NCI-H748 (cell line): Measurements from ENCODE around the gene TCOF1.
"Not testable (repeated sequence)": the region's sequence is repeated elsewhere in the genome, so short reads cannot be mapped to it uniquely, and the experiment has no call there.

ENCODE experiments used
- DNase-seq: peaks from one replicate; lab custom pipeline; 2025; ENCODE audit not compliant: unreplicated experiment; lab: John Stamatoyannopoulos, UW

Gene TCOF1

DNA sequence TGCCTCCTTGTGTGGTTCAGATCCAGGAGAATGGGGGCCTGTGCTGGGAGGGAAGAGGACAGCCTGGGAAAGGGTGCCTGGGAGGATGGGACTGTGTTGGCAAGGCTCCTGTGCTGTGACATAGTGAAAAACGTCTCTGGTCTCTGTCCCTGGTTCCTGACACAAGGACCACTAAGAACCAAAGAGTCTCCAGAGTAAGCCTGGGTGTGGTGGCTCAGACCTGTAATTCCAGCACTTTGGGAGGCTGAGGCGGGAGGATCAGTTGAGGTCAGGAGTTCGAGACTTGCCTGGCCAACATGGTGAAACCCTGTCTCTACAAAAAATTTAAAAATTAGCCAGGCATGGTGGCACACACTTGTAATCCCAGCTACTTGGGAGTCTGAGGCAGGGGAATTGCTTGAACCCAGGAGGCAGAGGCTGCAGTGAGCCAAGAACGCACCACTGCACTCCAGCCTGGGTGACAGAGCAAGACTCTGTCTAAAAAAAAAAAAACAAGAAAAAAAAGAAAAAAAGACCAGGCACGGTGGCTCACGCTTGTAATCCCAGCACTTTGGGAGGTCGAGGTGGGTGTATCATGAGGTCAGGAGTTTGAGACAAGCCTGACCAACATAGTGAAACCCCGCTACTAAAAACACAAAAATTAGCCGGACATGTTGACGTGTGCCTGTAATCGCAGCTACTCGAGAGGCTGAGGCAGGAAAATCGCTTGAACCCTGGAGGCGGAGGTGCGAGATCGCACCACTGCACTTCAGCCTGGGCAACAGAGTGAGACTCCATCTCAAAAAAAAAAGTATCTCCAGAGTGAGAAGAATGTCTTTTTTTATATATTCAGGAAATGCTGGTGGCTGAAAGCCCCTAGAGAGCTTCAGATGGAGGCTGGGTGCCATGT lies 56.6 kb downstream of the TCOF1 start:
- DNase-seq, result not testable (repeated sequence)

DNA sequence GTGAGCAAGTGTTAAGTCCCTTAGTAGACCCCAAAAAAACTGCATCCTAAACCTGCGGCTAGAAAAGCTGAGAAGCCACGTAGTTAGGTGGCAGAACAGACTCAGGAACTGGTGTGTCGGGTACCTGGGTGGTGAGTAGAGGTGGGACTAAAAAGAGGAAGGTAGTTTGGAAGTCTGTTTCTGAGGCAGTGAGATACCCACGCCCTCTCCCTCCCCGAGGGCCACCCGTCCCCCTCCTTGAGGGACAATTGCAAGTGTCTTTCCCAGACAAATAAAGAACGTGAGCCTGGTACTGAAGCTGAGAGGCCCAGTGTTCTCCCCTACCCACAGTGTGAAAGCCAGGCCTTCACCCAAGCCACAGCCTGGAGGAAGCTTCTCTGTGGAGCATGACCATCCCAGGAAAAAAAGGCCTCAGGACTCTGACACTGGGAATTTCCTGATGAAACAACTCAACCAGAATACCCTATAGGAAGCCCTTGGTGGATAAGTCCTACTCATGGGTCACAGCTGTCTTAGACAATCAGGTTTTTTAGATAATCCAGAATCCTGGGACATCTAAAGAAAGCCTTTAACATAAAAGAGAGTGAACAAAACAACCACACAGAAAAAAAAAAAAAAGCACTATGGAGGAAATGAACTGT lies 62.3 kb downstream of the TCOF1 start:
- no peak for DNase-seq

DNA sequence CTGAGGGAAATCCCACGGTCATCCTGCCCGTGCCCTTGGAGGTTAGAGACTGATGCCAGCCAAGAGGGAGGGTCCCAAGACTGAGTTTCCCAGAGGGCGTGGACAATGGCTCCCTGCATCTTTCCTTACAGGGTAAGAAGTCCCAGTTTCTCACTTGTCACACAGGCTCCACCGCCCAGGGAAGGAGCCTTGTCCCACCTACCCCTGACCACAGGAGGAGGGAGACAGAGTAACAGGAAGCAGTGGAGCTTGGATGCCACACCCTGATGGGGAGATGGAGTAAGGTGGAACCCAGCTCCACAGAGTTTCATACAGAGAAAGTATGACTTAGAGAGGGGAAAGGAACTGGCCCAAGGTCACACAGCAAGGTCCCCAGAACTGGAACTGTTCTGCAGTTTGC lies 64.6 kb downstream of the TCOF1 start:
- DNase-seq, result no peak

DNA sequence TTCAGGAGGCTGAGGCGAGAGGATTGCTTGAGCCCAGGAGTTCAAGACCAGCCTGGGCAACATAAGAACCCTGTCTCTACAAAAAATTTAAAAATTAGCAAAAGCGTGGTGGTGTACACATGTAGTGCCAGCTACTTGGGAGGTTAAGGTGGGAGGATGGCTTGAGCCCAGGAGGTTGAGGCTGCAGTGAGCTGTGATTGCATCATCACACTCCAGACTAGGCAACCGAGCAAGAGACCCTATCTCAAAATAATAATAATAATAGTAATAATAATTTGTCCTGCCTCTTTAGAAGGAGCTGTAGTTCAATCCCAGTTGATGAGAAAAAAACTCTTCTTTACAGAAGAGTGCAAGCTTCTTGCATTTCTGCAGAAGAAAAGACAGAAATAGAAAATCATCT lies 65.3 kb downstream of the TCOF1 start:
- DNase-seq, result no peak

DNA sequence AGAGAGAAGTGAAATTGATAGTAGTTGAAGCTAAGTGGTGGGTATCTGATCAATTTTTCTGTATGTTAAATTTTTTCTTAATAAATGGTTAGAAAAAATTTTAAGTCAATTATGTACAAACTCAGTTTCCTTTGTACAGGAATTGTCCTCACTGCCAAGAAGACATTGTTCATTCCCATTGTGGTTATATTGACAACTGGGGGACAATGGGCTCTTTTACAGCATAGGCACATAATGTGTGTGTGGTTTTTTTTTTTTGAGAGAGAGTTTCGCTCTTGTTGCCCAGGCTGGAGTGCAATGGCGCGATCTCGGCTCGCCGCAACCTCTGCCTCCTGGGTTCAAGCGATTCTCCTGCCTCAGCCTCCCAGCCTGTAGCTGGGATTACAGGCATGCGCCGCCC lies 68.7 kb downstream of the TCOF1 start:
- not testable (repeated sequence) for DNase-seq

DNA sequence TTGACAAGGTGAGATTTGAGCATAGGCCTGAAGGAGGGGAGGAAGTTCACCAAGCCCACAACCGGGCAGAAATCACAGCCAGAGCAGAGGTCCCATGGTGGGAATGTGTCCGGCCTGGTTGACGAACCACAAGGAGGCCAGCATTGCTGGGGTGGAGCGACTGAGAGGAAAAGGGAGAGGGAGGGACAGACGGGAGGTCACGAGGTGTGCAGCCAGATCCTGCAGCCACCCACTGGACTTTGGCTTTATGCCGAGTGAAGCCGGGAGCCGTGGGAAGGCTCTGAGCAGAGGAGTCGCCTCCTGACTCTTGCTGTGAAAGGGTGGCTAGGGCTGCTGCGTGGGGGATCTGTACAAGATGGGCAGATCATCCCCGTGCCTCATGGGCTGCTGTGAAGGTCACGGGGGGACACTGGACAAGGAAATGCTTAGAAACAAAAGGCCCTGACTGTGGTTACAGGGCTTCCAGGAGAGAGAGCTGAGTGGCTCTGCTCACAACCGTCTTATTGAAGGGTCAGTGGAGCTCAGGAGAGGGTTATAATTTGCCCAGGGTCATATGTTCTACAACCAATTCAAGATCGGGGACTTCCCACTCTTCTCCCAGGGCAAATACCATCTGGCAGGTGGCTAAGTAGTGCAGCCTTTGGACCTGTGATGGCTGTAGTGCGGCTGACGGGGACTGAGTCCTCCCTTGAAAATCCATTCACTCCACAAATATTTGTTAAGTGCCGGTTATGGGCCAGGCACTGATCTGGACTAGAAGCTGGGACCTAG lies 70.8 kb downstream of the TCOF1 start:
- no peak for DNase-seq

DNA sequence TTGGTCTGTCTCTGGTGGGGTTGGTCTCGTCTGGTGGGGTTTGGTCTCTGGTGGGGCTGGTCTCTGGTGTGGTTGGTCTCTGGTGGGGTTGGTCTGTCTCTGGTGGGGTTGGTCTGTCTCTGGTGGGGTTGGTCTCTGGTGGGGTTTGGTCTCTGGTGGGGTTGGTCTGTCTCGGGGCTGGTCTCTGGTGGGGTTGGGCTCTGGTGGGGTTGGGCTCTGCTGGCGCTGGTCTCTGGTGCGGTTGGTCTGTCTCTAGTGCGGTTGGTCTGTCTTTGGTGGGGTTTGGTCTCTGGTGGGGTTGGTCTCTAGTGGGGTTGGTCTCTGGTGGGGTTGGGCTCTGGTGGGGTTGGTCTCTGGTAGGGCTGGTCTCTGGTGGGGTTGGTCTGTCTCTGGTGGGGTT lies 71.5 kb downstream of the TCOF1 start:
- DNase-seq, result no peak

DNA sequence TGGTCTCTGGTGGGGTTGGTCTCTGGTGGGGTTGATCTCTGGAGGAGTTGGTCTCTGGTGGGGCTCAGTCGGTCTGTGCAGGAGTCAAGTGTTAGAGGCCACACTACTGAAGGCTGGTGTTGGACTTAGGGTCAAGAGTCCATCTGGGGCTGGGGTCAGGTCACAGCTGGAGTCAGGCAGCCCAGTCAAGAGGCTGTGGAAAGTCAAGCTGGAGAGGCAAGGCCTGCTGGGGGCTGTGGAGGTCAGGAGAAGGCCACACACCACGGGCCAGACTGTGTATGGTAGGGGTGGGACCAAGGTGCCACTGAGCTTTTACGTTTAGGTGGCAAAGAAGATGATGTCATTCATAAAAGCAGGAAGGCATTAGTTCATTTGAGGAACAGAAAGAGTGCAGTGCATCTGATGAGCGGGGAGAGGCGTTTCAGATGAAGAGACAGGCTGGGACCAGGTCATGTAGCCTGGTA lies 71.9 kb downstream of the TCOF1 start:
- DNase-seq, result no peak

DNA sequence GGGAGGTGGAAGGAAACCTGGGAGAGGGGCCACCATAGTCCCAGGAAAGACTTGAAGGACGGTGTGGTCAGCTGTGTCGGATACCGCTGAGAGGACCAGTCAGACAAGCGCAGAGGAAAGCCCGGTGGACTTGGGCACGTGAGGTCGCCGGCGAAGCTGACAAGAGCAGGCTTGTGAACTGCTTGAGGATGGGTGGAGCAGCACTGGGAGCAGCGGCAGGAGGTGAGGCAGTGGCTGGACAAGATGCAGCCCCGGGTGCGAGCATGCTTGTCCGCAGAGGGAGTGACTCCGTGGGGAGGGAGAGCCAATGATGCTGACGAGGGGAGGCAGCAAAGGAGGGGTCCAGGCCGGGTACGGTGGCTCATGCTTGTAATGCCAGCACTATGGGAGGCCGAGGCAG lies 73.6 kb downstream of the TCOF1 start:
- no peak for DNase-seq

DNA sequence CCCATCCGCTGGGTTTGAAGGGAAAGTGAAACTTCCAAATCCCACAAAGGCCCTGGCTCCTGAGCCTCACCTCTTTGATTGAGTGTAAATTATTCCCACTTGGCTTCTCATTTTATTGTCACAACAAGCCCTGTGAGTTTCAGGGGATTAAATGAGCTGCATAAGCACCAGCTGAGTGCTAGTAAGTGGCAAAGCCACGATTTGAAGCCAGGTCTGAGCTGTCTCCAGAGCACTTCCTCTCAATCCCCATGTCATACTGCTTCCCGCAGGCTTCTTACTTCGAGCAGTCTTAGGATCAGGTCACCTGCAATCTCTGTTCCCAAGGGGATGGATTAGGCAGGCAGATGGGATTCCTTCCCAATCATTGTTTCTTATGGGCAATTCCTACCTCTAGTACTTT lies 74.1 kb downstream of the TCOF1 start:
- no peak for DNase-seq

DNA sequence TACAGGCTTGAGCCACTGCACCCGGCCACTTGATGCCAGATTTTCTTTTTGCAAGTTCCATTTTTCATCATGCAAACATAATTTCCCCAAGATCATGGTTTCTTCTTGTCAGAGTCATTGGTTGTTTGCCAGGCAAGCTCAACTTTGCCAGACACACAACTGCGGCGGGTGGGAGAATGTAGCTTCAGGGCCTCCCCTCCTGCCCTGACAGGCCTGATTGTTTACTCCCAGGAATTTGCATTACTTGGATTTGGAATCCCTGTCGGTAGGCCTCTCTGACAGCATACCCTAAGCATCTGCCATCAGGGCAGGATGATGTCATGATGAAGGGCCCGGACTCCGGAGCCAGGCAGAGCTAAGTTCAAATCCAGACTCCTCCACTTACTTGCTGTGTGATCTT lies 77.0 kb downstream of the TCOF1 start:
- no peak for DNase-seq

DNA sequence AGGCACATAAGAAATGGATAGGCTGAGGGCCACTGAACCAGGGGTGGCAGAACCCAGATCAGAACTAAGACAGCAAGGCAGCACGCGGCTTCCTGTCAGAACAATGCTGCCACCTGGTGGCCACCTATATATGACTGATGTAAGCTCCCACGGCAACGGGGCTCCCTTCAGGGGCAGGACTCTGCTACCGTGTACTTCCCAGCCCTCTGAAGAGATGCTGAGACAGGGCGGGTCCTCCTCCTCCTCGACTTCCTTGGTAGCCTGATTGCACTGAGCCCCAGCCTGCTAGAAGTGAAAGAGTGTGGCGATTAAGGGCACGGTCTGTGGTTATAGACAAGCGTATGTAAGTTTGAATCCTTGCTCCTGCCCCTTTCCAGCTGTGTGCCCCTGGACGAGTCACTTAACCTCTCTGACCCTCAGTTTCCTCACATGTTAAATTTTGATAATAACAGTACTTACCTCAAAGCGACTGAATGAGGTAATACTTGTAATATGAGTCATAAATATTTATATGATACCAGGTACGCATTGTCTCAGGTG lies 78.7 kb downstream of the TCOF1 start:
- peak; percentile 78 for DNase-seq

DNA sequence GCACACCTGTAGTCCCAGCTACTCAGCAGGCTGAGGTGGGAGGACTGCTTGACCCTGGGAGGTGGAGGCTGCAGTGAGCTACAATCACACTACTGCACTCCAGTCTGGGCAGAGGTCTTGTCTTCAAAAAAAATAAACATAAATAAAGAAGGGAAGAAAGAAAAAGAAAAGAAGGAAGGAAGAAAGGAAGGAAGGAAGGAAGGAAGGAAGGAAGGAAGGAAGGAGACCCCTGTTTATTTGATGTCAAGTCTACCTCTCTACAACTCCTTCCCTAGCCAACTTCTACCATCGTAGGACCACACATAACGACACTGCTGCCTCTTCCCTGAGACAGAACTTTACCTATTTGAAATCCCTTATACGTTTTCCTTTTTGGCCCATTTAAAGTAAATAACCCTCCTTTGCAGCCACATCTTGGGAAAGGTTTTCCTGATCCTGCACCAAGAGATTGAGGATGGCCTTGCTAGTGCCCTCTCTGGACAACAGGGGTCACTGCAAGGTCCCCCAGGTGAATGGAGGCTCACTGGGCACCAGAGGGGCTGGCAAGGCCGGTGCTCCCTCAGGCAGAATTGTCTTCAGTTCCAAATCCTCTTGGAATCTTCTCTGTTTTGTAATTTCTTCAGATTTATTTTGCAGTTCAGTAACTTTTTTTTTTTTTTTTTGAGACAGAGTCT lies 81.5 kb downstream of the TCOF1 start:
- peak; percentile 28 for DNase-seq

DNA sequence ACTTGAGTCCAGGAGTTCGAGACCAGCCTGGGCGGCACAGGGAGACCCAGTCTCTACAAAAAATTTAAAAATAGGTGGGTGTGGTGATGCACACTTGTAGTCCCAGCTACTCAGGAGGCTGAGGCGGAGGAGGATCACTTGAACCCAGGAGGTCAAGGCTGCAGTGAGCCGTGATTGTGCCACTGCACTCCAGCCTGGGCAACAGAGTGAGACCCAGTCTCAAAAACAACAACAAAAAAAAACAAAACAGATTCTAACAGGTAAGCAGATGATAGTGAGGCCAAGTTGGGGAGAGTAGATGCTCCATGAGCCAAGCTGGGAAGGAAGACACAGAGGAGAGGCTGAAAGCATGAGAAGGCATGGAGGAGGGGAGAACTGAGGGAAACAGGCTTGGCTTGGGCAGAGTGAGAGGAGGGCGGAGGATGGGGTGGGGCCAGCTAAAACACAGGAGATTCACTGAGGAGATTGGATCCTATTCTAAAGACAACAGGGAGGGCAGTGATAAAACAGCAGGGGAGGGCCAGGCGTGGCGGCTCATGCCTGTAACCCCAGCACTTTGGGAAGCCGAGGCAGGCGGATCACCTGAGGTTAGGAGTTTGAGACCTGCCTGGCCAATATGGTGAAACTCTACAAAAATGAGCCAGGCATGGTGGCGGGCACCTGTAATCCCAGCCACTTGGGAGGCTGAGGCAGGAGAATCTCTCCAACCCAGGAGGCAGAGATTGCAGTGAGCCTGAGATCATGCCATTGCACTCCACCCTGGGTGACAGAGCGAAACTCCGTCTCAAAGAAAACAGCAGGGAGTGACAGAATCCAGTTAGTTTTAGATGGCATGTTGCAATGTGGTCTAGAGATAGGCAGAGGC lies 83.7 kb downstream of the TCOF1 start:
- no peak for DNase-seq

DNA sequence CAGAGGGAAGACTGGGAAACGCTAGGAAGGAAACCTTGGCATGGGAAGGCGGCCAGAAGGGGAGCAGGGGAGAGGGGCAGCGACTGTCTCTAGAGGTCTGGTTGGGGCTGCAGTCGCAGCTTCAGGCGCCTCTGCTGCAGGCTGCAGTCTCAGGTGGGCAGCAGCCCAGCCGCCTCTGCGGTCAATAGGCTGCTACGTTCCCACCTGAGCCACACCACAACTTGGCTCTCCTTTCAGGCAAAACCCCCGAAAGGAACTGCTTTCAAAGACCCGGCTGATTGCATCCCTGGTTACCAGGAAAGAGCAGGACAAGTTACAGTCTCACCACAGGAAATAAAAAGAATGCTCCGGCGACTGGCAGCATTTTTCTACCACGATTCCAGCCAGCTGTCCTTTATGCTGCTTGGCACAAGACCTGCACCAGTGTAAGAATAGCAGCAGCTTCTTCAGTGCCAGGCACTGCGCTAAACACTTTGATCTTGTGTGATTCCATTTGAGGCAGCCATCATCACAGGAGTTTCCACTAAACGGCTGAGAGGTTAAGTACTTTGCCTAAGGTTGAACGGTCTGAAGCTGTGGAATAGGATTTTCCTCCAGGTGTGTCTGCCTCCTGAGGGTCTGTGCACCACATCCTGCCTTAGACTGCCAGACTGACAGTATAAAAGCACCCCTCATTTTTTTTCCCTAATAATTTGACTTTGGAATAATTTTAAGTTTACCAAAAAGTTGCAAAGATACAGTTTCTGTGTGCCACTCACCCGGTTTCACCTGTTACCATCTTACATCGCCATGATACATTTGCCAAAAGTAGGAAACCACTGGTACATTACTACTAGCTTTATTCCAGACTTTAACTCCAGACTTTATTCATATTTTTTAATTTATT lies 84.6 kb downstream of the TCOF1 start:
- no peak for DNase-seq

DNA sequence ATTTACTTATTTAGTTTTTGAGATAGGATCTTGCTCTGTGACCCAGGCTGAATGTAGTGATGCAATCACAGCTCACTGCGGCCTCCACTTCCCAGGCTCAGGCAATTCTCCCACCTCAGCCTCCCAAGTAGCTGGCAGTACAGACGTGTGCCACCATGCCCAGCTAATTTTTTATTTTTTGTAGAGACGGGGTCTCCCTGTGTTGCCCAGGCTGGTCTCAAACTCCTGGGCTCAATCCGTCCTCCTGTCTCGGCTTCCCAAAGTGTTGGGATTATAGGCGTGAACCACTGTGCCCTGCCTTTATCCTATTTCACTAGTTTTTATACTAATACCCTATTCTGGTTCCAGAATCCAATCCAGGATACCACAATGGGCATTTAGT lies 85.2 kb downstream of the TCOF1 start:
- no peak for DNase-seq

DNA sequence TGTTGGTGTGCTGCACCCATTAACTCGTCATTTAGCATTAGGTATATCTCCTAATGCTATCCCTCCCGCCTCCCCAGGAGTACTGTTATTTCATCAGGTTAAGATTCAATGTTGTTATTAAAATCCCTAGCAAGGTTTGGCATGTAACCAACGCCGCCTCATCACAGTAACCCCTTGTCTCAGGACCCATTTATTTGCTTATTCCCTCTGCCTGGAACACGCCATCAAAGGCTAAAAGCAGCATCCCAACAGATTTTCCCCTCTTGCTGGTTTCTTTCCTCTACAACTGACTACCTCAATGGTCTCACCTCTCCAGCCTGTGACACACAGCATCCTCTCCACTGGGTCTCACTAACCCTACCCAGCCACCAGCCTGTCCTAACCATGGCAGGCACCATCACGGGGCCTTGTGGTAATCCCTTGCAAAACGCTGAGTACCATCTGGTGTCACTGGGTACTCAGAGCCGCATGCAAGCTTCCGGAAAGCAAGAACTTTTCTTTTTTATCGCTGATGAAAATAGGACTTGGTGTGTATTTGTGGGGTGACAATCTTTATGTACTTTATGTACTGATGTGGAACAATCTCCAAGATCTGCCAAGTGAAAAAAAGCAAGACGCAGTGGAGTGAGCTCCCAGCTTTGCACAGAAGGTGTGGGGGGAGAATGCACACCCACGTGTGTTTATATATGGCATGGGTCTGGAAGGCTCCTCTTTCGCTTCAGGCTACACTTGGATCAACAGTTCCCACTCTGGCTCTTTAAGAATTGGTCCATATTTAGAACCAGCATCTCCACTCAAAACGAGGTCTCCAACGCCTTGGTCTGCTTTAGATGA lies 86.0 kb downstream of the TCOF1 start:
- no peak for DNase-seq

DNA sequence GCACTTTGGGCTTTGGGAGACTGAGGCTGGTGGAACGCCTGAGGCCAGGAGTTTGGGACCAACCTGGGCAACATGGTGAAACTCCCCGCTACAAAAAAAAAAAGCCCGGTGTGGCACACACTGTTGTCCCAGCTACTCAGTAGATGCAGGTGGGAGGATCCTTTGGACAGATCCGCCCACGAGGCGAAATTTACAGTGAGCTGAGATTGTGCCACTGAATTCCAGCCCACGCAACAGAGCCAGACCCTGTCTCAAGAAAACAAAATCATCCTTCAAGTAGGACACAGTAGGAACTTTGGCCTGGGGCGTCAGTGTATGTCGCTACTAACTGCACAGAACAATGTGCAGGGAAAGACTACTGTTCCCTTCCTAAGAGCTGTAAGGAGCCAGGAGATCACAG lies 87.3 kb downstream of the TCOF1 start:
- DNase-seq, result no peak
